Stimulated activated CD8-positive, alpha-beta memory T cell treated with anti-CD3 and anti-CD28 coated beads, Interleukin-4, amount 100 ng/mL, for 24 hours (primary cell): ENCODE results near the gene CRYGS.
"Not testable (repeated sequence)": the region's sequence is repeated elsewhere in the genome, so short reads cannot be mapped to it uniquely, and the experiment has no call there.

Experiments
- DNase-seq: peaks from one replicate; pipeline ENCODE4 v3.0.0-alpha.2; 2020; ENCODE audit warnings: low read depth

The CRYGS gene

DNA sequence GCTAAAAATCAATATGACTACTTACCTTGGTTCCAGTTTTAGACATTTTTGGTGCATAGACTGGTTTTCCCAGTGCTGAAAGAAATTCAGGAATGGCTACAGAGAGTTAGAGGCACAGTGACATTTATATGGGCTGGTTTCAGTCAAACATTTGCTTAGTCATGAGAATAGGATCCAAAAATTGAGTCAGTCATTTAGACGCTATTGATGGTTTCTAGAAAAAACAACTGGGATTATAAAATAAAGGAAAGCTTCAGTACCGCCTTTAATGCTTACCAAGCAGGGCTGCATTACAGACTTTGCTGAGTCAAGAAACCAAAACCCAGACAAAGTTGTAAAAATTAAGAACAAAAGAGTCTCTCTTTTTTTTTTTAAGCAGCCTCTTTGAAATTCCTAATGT lies at the start of gene CRYGS:
CRYGS (minus strand) TSS at position 100 of the 400 bp plus-strand sequence; CDS start at position 46, 54 bp downstream.
- no peak for DNase-seq

DNA sequence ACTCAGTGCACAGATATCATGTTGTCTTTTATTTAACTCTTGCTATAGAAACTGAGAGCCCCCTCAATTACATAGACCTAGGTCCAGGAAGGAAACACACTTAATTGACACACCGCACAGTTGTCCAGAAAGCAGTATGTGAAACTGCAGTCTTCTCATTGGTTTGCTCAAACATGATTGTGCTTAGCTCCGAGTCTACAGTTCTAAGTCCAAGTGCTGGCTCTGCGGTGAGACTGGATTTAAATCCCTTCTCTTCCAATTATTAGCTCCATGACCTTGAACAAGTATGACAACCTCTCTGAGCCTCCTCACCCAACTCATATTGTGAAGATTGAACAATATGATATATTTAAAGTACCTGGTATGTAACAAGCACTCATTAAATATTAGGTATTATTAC lies 49.7 kb upstream of the CRYGS start:
- DNase-seq, result no peak

- DNase-seq, result no peak
These were observed 48.5 kb upstream of the CRYGS start for GRCh38 chr3:186592682-186593081.

- no peak for DNase-seq
These were observed 46.6 kb upstream of the CRYGS start for GRCh38 chr3:186590580-186591295.

DNA sequence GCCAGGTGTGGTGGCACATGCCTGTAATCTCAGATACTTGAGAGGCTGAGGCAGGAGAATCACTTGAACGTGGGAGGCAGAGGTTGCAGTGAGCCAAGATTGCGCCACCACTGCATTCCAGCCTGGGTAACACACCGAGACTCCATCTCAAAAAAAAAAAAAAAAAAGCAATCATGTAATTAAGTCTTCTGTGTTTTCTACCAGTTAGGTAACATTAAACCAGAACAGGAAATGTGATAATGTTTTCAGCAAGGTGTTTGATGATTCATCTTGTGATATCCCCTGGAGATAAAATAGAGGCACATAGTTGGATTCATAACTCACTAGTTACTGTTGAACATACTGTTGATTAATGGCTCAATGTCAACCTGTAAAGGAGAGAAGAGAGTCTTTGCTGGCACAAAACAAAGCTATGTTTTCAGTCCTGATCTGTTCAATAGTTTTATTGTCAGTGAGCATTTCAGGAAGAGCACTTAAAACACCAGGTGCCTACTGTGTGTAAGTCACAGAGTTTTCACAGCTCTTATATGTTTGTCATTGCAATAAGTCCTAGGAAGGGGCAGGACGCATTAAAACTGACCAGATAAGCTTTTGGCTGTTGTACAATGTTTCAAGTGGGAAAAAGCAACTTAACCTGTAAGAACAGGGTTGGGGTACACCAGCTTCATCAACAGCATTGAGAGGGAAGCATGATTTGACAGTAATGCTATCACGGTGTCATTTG lies 45.8 kb upstream of the CRYGS start:
- DNase-seq, result no peak

DNA sequence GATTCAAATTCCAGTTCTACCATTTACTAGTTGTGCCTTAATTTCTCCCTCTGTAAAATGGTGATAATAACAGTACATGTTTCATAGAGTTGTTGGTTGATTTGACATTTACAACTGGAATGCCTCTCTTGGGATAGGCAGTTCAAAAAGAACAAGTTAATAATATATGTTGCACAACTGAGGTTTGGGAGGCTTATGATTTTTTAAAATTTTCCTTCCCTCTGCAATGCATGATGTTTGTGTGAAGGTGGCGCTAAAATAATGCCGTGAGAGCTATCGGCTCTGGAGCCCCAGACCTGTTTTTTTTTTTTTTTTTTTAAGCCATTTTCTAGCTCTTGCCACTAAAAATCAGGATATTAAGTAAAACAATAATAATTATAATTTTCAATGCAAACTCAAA lies 44.9 kb upstream of the CRYGS start:
- no peak for DNase-seq

DNA sequence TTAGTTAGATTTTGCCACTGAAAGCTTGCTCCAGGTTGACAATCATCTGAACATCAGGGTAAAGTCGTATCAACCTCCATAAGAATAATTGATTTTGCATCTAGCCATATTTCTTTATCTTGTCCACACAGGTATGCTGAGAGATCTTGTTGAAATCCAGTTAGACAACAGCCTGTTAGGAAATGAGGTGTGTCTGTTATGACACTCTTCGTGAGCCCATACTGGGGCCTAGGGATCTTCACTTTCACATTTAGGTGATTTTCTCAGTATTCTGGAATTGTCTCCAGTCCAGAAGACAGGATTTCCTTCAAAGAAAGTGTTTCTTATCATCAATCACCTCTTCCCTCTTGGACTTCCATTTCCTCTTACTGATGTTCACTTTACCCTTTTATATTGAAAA lies 44.5 kb upstream of the CRYGS start:
- DNase-seq, result no peak

DNA sequence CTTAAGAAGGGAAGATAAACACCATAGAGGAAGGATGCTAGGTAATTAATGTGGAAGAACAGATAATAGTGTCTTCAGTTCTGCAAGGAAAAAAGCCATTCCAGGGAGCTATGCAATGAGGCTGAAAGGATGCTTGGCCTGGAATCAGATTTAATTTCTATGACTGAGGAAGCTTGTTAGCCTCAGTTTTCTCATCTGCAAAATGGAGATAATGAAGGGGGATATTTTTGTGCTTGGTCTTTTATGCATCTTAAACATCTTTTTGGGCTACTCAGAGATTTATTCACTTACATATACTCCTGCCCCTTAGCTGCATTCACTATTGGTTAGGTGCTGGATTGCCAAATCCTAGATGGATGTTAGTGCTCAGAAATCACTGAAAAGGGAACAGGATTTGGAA lies 43.0 kb upstream of the CRYGS start:
- DNase-seq, result no peak

GRCh38 chr3:186586245-186586644 lies 42.1 kb upstream of the CRYGS start:
- not testable (repeated sequence) for DNase-seq

GRCh38 chr3:186583831-186584230 lies 39.7 kb upstream of the CRYGS start:
- no peak for DNase-seq

- DNase-seq, result no peak
These were observed 38.4 kb upstream of the CRYGS start for GRCh38 chr3:186582541-186582940.

DNA sequence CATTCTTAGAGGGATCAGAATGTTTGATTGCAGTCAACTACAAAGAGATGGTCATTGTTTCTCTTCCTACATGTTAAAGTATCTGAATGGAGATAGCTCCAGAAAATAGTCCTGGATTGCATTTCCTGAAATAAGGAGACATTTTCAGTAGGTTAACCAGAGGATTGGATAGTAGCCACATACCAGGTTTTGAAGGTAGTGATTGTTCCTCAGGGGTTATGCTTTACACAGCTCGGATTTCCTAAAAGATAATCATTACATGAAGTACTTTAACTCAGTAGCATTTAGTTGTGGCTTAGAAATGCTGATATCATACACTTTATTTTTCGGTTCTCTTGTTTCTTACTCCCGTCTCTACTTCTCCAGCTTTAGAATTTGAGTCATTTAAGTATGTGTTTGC lies 36.6 kb upstream of the CRYGS start:
- DNase-seq, result no peak

GRCh38 chr3:186577521-186577920 lies 33.3 kb upstream of the CRYGS start:
- no peak for DNase-seq

DNA sequence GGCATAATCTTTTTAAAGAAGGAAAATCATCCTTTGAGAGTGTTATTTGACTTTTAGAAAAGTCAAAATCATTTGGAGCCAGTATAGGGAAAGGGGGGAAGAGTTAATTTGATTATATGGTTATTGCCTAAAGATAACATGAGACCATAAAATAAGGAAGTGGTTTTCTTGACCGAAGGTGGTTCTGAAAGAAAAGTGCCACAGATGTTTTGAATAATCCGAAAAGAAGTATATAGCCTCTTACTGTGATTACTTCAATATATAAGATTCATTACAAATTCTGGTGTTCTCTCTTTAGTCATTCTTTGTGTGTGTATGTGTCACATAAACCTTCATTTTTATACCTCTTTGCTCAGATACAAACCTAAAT lies 27.4 kb upstream of the CRYGS start:
- no peak for DNase-seq

DNA sequence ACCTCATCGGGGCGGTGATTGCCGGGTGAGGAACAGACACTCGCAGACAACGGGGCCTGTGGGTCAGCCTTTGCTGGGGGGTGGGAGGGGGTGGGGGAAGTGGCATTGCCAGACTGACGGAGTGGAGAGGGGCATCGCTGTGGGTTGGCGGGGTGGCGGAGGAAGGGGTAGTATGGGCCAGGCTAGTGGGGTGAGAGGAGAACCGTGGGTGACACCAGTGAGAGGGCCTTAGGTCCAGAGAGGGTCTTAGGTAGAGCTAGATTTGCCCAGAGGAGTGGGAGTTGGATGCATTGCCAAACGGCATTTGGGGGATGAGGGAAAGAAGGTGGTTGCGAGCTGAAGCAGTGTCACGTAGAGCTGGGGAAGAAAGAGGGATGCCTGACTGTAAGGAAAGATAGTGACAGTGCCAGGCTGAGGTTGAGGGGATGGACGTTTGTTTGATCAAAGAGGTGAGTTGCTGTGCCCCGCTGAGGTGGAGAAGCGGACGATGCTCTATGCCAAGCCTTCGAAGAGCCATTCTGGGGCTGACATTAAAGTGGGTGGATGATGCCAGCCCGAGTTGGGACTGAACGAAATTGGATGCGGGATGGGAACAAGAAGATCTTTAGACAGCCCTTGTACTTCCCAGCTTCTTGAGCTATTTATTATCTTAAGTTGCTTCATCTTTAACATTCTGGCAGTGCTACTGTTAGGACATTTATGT lies 26.9 kb upstream of the CRYGS start:
- no peak for DNase-seq

DNA sequence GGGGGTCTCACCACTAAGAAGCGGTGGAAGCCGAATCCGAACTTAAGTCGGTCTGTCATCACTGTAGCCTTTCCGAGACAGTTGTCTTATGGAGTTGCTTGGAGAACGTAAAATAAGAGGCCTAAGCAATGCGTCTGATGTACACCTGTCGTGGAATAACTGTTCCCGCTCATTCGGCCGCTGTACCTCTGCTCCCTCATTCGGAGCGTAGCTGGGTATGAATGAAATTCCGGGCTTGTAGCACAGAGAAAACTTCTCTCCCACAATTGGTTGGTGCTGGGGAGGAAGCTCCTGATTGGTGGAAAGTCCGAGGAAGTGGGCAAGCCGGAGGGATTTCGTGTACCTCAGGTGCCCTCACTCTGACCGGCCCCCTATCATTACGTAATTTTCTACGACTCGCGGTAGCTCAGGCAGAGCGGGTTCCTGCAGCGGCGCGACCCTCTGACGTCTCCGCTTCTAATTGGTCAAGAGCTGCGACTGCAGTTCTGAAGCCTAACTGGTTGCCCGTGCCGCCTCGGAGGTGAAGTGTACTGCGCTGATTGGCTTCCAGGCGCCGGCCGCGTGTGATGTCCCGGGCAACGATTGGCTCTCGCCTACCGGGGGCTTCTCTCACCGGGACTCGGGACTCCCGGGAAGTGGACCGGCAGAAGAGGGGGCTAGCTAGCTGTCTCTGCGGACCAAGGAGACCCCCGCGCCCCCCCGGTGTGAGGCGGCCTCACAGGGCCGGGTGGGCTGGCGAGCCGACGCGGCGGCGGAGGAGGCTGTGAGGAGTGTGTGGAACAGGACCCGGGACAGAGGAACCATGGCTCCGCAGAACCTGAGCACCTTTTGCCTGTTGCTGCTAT lies 26.1 kb upstream of the CRYGS start, which contains the start of gene DNAJB11:
DNAJB11 (plus strand) TSS at position 625 of the 845 bp plus-strand sequence; CDS start at position 803, 178 bp downstream.
- peak; percentile 97 for DNase-seq

GRCh38 chr3:186569779-186570095 lies 25.6 kb upstream of the CRYGS start:
- DNase-seq, result no peak

DNA sequence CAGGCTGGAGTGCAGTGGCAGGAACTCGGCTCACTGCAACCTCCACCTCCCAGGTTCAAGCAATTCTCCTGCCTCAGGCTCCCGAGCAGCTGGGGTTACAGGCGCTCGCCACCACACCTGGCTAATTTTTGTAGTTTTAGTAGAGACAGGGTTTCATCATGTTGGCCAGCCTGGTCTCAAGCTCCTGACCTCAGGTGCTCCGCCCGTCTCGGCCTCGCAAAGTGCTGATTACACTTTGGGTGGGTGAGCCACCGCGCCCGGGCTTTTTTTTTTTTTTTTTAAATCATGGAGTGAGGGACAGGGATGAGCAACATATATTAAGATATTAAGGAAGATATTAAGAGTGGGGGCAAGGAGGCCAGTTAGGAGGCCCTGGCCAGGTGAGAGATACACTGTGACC lies 25.2 kb upstream of the CRYGS start:
- DNase-seq, result not testable (repeated sequence)

- DNase-seq, result peak; percentile 93
These were observed 23.1 kb upstream of the CRYGS start, which contains the start of gene TBCCD1 for GRCh38 chr3:186567072-186567921. TBCCD1 (minus strand) TSS chr3:186567339; CDS start chr3:186564329, 3,010 bp downstream.

DNA sequence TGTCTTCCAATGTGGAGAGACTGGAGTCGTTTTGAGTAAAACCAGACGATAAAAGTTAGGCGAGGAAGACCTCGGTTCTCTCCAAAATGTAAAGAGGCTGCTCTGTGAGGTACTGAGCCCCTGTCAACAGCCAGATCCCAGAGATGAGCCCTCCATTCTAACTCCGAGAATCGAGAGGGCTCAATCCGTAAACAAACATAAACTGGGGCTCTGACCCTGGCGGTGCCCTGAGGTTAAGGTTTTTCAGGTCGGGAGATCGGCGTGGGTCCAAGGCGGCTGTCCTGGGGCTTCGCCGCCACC lies 22.5 kb upstream of the CRYGS start:
- DNase-seq, result no peak

DNA sequence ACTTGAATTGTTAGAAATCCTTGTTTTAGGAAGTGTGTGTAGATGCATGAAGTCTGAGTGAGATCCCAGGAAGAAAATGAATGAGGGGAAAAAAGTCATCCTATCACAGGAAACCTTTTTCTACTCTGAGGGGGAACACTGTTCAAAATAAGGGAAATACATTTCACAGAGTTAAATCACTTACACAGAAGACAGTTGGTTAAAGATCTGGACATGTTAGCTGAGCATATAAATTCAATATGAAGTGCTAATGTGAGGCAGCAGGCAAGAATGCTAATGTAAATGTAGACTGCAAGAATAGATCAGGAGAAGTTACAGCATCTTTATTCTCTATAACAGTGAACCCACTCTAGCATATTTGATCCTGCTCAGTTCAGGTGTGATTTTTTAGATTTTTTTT lies 20.4 kb upstream of the CRYGS start:
- no peak for DNase-seq
